T1000 (cell line): ENCODE data around the gene ZNF282.

Experiments used
- DNase-seq: peaks from one replicate; lab custom pipeline; 2025; ENCODE audit warnings: mixed read lengths; lab: John Stamatoyannopoulos, UW

Gene ZNF282

DNA sequence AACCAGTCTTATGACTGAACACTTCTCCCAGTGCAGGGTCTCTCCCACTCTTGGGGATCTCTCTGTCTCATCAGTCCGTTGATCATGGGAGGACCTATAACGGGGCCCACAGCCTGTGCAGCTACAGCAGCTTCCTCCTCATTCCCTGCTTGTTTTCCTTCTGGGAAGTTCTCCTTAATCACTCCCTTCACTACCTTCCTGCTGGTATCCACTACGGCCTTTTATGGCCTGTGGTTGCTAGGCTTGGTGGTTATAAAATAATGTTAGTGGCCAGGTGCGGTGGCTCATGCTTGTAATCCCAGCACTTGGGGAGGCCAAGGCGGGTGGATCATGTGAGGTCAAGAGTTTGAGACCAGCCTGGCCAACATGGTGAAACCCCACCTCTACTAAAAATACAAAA is 3.5 kb upstream of the ZNF282 start:
- DNase-seq: no peak

DNA sequence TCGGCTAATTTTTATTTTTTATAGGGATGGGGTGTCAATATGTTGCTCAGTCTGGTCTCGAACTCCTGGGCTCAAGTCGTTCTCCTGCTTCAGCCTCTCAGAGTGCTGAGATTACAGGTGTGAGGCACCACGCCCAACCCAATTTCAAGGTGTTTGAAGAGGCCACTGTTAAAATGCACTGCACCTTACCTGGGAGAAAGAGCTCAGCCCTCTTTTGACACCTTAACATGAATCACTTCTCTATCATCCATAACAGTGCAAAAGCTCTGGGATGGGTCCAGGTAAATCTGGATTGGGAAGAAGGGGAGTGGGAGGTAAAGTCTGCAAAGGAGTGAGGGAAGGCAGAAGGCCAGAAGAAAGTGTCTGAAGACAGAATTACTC is 557 bp upstream of the ZNF282 start:
- DNase-seq: no peak

DNA sequence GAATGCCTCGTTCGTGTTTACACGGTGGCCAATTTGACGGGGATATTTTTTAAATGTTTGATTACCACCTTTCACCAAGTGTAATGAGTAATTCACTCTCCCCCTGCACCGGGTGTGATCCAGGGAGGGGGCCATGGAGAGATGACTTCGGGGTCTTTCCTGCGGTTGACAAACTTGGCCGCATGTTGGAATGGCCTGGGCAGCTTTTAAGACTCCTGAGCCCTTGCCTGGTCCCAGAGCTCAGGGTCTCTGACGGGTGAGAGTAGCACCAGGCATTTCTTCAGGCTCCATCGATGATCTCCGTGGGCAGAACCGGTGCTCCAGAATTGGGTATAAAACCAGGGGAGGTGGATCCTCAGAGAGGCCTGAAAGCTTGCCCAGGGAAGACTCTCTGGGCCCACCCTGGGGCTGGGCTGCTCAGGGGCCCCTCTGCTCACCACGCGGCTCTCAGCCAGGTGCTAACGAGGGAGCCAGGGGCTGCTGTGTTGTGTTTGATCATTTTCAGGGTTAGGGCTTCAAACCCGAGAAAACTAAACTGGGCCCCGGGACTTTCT is 882 bp downstream of the ZNF282 start:
- no peak for DNase-seq

DNA sequence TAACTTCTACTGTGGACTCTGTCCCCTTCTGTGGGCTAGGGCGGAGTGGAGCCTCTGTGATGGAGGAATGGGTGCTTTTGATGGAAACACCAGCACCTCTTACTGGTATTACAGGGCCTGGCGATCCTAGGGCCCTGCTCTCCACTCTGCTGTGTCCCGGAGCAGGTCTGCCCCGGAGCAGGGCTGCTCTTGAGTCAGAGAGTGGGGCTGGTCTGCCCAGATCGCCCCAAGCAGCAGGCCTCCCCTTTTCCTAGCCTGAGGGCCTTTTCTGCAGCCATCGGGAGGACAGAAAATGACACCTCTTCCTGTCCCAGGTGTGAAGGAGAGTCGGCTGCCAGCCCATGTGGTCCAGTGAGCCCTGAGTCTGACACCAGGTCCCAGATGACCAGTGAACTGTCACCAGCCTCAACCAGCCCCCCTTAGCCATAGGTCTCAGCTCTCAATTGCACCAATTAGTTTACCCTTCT is 1.4 kb downstream of the ZNF282 start:
- no peak for DNase-seq

DNA sequence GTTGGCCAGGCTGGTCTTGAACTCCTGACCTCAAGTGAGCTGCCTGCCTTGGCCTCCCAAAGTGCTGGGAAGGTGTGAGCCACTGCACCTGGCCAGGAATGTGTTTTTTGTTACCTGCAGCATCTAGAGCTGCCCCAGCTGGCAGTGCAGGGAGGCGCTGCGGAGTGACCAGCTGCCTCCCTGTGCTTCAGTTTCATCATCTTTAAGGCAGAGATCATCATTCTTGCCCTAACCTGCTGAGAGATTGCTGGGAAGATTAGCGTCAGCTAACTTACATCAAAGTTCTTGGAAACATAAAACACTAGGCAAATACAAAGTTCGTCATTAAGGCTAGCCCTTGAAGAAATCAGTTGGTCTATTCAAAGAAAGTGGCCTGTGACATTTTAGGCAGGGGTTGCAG is 2.3 kb downstream of the ZNF282 start:
- DNase-seq: no peak

DNA sequence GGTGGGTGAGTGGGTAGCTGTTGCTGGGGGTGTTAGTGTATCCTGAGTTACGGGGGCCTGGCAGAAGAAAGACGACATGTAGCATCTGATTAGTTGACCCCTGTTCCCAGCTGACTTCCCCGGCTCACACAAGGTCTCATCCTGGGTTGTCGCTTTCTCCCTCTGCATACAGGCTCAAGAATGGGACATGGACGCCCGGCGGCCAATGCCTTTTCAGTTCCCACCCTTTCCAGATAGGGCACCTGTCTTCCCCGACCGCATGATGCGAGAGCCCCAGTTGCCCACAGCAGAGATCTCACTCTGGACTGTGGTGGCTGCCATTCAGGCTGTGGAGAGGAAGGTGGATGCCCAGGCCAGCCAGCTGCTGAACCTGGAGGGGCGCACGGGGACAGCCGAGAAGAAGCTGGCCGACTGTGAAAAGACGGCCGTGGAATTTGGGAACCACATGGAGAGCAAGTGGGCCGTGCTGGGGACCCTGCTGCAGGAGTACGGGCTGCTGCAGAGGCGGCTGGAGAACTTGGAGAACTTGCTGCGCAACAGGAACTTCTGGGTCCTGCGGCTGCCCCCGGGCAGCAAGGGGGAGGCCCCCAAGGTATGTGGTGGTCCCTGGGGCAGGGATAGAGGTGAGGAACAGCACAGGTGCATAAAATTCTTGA is 2.9 kb downstream of the ZNF282 start:
- DNase-seq: no peak

DNA sequence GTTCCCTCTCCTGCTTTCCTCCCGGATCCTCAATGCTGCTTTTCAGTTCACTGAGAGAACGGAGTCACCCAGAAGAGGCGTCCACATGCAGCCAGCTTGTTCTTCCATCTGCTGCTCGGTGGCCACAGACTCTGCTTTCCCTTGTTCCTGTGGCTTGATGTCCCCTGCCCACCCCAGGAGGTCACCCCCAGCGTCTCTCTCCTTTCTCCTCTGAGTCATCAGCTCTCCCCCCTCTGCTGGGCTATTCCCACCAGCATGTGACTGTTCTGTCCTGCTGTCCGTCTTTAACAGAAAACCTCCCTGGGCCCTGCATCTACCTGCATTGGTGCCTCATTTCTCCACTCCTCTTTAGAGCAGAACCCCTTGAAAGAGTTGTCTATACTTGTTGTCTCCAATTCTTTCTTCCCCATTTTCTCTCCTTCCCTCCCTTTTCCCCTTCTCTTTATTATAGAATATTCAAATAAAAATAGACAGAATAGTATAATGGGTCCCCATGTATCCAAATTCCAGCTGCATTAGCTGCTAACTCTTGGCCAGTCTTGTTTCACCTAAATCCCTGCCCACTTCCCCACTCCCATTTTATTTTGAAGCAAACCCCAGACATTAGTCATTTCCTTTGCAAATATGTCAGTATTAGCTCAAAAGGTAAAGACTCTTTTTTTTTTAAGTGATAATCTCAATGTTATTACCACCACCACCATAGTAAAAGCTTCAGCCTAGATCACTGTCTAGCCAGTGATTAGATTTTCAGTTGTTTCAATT is 4.1 kb downstream of the ZNF282 start:
- no peak for DNase-seq

DNA sequence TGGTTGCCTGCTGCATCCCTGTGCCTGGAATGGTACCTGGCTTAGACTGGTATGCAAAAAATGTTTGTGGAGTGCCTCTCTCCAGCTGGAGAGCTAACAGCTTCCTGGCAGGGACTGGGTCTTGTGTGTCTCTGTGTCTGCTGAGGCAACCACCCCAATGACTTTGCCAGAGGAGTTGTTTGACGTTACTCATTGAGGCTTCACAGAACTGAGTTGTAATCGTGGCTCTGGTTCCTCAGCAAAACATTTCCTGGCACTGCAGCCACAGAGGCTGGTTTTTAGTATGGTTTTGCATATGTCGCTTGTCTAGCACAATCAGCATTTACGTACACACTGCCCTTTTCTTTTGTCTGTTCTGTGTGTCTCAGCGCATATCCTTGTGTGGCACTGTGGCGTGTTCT is 7.5 kb downstream of the ZNF282 start:
- no peak for DNase-seq

DNA sequence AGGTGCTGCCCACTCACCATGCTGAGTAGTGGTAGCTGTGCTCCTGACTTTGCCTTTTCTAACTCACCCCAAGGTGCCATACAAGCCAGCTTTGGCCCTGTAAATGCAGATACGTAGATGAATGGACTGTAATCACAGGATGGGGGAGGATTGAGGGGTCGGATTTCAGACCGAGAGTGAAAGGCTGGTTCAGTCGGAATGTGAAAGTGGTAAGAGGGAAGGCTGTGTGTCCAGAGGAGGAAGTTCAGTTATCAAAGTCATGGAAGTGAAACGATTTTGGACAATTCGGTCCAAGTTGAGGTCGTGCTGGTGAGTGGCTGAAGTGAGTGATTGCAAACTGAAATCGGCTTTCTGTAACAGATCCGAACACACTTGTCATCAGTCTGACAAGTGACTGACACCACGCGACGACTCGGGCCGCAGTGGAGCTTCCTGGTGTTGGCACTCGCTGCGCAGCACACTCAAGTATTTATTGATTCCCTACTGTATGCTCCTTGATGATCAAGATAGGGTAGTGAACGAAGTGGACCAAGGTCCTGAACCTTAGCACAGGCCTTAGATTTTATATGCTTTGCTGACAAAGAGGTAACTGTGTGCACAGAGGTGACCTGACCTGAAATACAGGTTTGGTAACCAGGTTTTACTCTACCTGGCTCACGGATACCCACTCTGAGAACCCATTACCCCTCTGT is 10.5 kb downstream of the ZNF282 start:
- DNase-seq: no peak

DNA sequence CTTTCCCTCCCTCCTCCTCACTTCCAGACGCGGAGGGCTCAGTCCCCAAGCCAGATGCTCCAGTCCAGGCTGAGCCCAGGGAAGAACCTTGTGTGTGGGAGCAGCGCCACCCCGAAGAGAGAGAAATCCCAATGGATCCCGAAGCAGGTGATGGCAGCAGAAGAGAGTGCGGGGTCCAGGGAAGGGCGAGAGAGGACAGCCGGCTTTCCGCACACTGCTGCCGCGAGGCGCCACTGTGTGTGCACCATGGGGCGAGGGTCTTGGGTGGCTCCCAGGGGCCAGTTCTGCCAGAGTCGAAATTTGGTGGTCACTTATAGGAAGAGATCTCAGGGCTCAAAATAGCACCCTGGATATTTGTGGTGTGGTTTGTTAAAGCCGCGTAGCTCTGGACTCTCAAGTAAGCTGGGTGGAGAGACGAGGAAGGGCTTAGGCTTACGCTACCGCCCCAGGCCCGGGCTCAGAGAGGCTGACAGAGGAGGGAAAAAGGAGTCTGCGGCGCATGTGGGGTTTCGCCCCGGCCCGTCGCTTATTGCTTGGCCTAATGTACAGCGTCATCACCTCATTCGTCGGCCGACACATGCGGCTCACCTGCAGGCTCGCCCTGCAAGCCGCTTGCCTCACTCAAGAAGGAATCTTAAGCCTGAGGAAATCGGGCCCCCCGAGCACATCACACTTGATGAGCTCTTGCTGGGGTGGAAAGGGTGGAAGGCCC is 12.1 kb downstream of the ZNF282 start:
- no peak for DNase-seq

DNA sequence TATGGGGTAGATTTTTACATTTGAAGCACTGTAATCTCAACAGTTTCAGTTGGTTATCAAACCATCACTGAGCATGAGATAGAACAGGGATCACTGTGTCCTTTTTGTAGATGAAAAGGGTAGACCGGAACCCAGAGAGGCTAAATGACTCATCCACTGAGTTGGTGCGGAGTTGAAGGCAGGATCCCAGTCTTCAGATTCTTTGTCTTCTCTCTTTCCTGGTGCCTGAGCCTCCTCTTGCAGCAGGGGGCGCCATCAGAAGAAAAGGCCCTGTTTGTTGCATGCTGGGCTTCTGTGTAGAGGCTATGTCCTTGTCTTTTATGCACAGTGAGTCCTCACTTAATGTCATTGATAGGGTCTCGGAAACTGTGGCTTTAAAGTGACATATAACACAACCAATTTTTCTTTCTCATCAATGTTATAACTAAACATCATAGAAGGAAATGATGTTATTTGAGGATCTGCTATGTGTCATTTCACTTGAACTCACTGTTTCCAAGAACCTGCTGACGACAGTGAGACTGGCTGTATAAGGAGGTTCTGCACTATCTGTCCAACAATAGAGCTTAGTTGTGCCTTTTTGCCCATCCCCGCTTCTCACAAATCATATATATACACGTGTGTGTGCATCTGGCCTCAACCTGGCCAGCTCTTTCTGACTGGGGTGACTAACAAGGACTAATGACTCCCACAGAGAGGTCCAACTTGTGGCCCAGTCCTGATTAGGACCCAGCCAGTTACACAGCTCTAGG is 14.3 kb downstream of the ZNF282 start:
- DNase-seq: no peak

DNA sequence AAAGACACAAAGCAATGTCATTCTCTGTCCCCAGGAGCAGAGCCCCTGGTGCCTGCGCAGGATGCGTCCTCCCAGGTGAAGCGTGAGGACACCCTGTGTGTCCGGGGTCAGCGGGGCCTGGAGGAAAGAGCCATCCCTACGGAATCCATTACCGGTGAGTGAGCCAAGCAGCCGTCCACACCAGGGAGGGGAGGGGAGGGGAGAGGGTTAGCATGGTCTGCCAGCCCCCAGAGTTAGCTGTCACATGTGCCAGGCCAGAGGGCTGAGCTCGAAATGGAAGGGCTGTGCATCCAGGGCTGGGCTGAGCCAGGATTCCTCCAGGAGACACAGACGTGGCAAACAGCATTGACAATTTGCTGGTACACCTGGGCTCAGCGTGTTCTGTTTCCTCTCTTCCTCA is 15.2 kb downstream of the ZNF282 start:
- no peak for DNase-seq

DNA sequence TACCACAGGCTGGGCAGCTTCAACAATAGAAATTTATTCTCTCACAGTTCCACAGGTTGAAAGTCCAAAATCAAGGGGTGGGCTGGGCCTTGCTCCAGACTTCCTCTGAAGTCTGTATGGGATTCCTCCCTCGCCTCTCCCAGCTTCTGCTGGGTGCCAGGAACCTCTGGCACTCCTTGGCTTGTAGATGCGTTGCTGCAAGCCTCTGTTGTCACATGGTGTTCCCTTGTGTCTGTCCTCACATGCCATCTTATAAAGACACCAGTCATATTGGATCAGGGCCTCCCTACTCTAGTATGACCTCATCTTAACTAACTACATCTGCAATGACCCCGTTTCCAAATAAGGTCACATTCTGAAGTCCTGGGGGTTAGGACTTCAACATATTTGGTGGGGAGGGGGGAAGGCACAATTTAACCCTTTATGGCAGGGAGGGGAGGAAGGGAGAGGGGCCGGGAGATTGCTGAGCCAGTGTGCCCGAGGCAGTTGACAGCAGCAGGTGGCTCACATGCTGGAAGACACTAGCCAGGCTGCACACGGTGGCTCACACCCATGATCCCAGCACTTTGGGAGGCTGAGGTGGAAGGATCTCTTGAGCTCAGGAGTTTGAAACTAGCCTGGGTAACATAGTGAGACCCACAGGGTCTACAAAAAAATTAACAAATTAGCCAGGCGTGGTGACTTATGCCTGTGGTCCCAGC is 18.8 kb downstream of the ZNF282 start:
- DNase-seq: no peak

DNA sequence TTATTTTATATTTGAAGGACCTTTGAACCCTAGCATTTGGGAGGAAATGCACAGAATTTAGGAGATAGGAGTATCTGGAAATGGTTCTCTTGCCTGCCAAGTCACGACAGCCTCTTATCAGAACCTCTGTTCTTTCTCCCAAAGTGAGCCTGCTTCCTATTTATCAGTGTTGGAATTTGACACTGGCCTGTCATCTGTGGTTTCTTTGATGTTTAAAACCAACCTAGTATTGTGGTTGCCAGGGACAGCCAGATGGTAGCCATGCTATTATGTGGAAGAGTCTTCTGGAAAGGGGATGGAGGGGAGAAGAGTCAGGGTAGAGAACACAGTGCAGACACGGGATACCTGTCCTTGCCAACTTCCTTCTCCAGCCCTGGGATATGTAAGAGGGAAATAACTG is 21.1 kb downstream of the ZNF282 start:
- no peak for DNase-seq

DNA sequence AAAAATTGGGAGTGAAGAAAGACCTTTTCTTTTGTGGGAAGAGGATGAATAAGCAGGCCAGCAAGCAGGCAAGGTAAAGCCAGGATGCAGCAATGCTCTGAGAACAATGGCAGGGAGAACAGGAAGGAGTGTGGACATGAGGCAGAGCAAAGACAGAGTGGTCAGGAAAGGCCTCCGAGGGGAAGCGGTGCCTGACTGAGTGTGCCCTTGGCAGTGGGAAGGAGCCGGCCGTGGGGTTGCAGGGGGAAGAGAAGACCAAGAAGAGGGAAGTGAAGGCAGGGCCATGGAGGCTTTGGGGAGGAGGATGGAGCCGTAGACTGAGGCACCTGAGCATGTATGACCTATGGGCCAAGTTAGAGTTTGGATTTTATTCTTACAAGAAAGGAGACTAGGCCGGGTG is 22.2 kb downstream of the ZNF282 start:
- no peak for DNase-seq

DNA sequence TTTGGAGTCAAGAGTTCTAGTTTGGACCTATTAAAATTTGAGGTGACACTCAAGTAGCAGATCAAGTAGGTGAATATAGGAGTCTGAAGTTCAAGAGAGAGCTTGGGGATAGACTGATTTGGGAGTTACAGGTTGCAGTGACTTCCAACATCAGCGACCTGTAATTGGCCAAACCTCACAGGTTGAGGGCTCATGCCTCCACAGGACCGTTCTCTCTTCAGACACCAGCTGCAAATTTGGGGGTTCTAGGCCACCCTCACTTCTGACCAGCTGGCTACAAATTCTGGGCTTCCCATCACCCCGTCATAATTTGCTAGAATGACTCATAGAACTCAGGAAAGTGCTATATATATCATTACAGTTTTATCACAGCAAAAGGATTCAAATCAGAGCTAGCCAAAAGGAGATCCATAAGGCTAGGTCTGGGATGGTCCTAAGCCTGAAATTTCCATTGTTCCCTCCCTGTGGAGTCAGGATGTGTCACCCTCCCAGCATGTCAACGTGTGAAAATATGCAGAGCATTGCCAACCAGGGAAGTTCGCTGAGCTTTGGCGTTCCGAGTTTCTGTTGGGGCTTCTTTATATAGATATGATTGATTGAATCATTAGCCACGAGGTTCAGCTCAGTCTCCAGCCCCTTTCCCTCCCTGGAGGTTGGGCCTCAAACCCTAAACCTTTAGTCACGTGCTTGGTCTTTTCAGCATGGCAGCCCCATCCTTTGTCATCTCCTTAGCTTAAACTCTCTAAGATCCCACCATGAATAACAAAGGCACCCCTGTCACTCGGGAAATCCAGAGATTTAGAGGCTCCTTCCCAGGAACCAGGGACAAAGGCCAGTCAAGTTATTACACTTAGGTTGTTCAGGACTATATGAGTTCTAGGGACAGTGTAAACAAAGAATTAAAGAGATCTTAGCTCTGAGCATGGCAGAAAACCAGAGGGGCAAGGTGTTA is 23.4 kb downstream of the ZNF282 start:
- DNase-seq: no peak

DNA sequence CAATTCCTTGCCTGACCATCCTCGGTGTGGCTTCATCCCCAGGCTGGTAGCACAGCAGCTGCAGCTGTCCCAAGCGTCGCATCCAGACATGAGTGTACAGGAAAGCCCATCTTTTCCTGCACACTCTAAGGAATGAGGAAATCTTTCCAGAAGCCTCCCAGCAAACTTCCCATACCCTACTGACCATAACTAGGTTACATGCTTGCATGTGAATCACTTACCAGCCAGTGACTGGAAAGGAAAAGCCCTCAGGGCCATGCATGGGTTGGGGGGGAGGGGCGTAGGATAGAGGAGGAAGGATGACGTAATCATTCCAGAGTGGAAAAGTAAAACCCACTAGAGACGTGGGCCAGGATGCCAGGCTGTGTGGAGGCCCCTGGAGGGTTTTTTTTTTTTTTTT is 25.2 kb downstream of the ZNF282 start:
- DNase-seq: peak; percentile 58

DNA sequence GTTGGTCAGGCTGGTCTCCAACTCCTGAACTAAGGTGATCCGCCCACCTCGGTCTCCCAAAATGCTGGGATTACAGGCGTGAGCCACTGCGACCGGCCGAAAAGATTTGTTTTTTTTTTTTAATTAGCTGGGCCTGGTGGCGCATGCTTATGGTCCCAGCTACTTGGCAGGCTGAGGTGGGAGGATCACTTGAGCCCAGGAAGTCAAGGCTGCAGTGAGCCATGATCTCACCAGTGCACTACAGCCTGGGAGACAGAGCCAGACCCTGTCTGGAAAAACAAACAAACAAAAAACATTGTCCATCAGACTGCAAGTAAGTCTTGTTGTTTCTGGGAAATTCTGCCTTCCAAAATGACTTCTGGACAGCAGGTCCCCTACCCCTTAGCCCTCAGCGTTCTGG is 27.8 kb downstream of the ZNF282 start:
- no peak for DNase-seq

DNA sequence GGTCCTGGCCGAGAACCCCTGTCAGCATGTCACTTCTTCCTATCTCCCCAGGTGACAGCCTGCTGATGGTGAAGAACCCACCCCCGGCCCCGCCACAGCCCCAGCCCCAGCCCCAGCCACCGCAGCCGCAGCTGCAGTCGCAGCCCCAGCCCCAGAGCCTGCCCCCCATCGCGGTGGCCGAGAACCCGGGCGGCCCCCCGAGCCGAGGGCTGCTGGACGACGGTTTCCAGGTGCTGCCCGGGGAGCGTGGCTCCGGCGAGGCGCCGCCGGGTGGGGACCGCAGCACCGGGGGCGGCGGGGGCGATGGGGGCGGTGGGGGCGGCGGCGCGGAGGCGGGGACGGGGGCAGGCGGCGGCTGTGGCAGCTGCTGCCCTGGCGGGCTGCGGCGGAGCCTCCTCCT is 28.4 kb downstream of the ZNF282 start:
- DNase-seq: no peak

DNA sequence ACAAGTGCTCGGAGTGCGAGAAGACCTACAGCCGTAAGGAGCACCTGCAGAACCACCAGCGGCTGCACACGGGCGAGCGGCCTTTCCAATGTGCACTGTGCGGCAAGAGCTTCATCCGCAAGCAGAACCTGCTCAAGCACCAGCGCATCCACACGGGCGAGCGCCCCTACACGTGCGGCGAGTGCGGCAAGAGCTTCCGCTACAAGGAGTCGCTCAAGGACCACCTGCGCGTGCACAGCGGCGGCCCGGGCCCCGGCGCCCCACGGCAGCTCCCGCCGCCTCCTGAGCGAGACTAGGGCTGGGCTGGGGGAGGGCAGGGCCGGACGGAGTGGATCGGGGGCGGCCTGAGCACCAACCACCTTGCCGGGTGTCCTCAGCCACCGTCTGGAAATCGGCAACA is 29.0 kb downstream of the ZNF282 start:
- DNase-seq: no peak
